Liver (tissue), 9 donors: ENCODE data around the gene CNNM1. TPM values are rescaled to one million over a fixed set of nuclear protein-coding genes. Genes with fewer than 3 reads are reported as not detected.

Experiments used
- DNase-seq: peaks from one replicate; pipeline ENCODE4 v3.0.0-alpha.2; 2017; ENCODE audit warnings: low spot score
- H3K27ac ChIP-seq, 2 donors: one replicate each; pipeline ENCODE4 v1.7.0; 2013; ENCODE audit warnings: inconsistent platforms in 2 of 2, low read length in 2 of 2, control low read depth in 1 of 2, low read depth in 1 of 2, mild to moderate bottlenecking in 1 of 2
- H3K27me3 ChIP-seq, 4 donors: one replicate each; pipeline versions ENCODE4 v1.6.1 to v1.7.0; 2013; ENCODE audit warnings: low read length in 3 of 4, inconsistent platforms in 1 of 4, mild to moderate bottlenecking in 1 of 4, moderate library complexity in 1 of 4; ENCODE audit not compliant: control insufficient read depth in 4 of 4, insufficient read depth in 4 of 4
- H3K36me3 ChIP-seq, 4 donors: one replicate each; pipeline versions ENCODE4 v1.6.1 to v1.7.0; 2013; ENCODE audit warnings: low read length in 3 of 4, mild to moderate bottlenecking in 3 of 4, low read depth in 1 of 4, moderate library complexity in 1 of 4; ENCODE audit not compliant: control insufficient read depth in 4 of 4, insufficient read depth in 3 of 4
- H3K4me1 ChIP-seq, 4 donors: one replicate each; pipeline versions ENCODE4 v1.6.1 to v1.7.0; 2013; ENCODE audit warnings: low read length in 3 of 4, mild to moderate bottlenecking in 3 of 4, moderate library complexity in 1 of 4; ENCODE audit not compliant: control insufficient read depth in 4 of 4, insufficient read depth in 4 of 4
- H3K4me3 ChIP-seq, 3 donors: one replicate each; pipeline versions ENCODE4 v1.6.1 to v1.7.0; 2013; ENCODE audit warnings: low read length in 3 of 3, control low read depth in 1 of 3, low read depth in 1 of 3, mild to moderate bottlenecking in 1 of 3
- H3K9ac ChIP-seq, 2 donors: one replicate each; pipeline ENCODE4 v1.7.0; 2013; ENCODE audit warnings: low read length in 2 of 2, mild to moderate bottlenecking in 2 of 2, moderate library complexity in 2 of 2, control low read depth in 1 of 2, low read depth in 1 of 2
- H3K9me3 ChIP-seq, 4 donors: one replicate each; pipeline versions ENCODE4 v1.6.1 to v1.7.0; 2013; ENCODE audit warnings: low read length in 3 of 4; ENCODE audit not compliant: control insufficient read depth in 4 of 4
- CTCF ChIP-seq: fragments of 150-350 bp; IDR thresholded peaks from 2 replicates; pipeline ENCODE4 v1.5.1; 2017; ENCODE audit warnings: improper control_type of control experiment, low read depth, low read length; ENCODE audit not compliant: missing input control
- EGR1 ChIP-seq, 2 donors: IDR thresholded peaks; 2 replicates each; pipeline ENCODE4 v1.6.1; 2016 to 2018; ENCODE audit warnings: antibody characterized with exemption in 2 of 2, low read depth in 2 of 2
- FOXA1 ChIP-seq: IDR thresholded peaks from 2 replicates; pipeline ENCODE4 v1.6.1; 2016; ENCODE audit warnings: antibody characterized with exemption
- FOXA2 ChIP-seq: IDR thresholded peaks from 2 replicates; pipeline ENCODE4 v1.6.1; 2016; ENCODE audit warnings: antibody characterized with exemption
- GABPA ChIP-seq, 2 donors: IDR thresholded peaks in 1 of 2; conservative IDR thresholded peaks in 1 of 2; 2 replicates each; pipeline ENCODE4 v1.6.1; 2016; ENCODE audit warnings: antibody characterized with exemption in 2 of 2, mild to moderate bottlenecking in 1 of 2, moderate library complexity in 1 of 2
- HNF4A ChIP-seq, 2 donors: conservative IDR thresholded peaks; 2 replicates each; pipeline ENCODE4 v1.6.1; 2016; ENCODE audit warnings: antibody characterized with exemption in 2 of 2, mild to moderate bottlenecking in 2 of 2
- HNF4G ChIP-seq: IDR thresholded peaks from 2 replicates; pipeline ENCODE4 v1.6.1; 2016; ENCODE audit warnings: antibody characterized with exemption
- JUND ChIP-seq, 2 donors: IDR thresholded peaks; 2 replicates each; pipeline ENCODE4 v1.6.1; 2016; ENCODE audit warnings: antibody characterized with exemption in 2 of 2
- NR2F2 ChIP-seq: IDR thresholded peaks from 2 replicates; pipeline ENCODE4 v1.6.1; 2016; ENCODE audit warnings: antibody characterized with exemption
- RAD21 ChIP-seq, 2 donors: IDR thresholded peaks; 2 replicates each; pipeline ENCODE4 v1.6.1; 2016; ENCODE audit warnings: antibody characterized with exemption in 2 of 2, mild to moderate bottlenecking in 2 of 2
- REST ChIP-seq: IDR thresholded peaks from 2 replicates; pipeline ENCODE4 v1.6.1; 2016; ENCODE audit warnings: antibody characterized with exemption, mild to moderate bottlenecking
- RXRA ChIP-seq, 2 donors: IDR thresholded peaks; 2 replicates each; pipeline ENCODE4 v1.6.1; 2017 to 2018; ENCODE audit warnings: antibody characterized with exemption in 2 of 2, mild to moderate bottlenecking in 1 of 2
- SP1 ChIP-seq: IDR thresholded peaks from 2 replicates; pipeline ENCODE4 v1.6.1; 2018; ENCODE audit warnings: antibody characterized with exemption, mild to moderate bottlenecking
- TAF1 ChIP-seq: conservative IDR thresholded peaks from 2 replicates; pipeline ENCODE4 v1.6.1; 2016; ENCODE audit warnings: antibody characterized with exemption, mild to moderate bottlenecking
- YY1 ChIP-seq: IDR thresholded peaks from 2 replicates; pipeline ENCODE4 v1.6.1; 2016; ENCODE audit warnings: antibody characterized with exemption, mild to moderate bottlenecking
- ZBTB33 ChIP-seq: IDR thresholded peaks from 2 replicates; pipeline ENCODE4 v1.6.1; 2016; ENCODE audit warnings: antibody characterized with exemption
- WGBS: extraction: QIAGEN DNeasy Blood & Tissue Kit; methylation state at CpG from one replicate; pipeline ENCODE4 v1.1.7; 2013; 5-methylcytosine and 5-hydroxymethylcytosine counted together
- polyA plus RNA-seq, 2 donors: library from polyadenylated mRNA; stranded (reverse) in 1 of 2; unstranded in 1 of 2; fragments of 200-250 nt in 1 of 2; fragments of >200 nt in 1 of 2; fragmentation: Nextera tagmentation in 1 of 2; extraction: Ambion mirVana in 1 of 2; gene quantifications; one replicate each; pipeline versions ENCODE4 v1.2.1 to v1.2.3, GENCODE V29; 2013 to 2015
- total RNA-seq, 2 donors: library from RNA; depleted of rRNA; stranded (reverse); fragments of >200 nt; gene quantifications; one replicate each; pipeline ENCODE4 v1.2.3, GENCODE V29; 2014
- TF ChIP-seq, protein P1 (sequence below): IDR thresholded peaks from 2 replicates; pipeline ENCODE4 v1.6.1; 2016; ENCODE audit warnings: antibody characterized with exemption
- TF ChIP-seq, protein P2 (sequence below): IDR thresholded peaks from 2 replicates; pipeline ENCODE4 v1.6.1; 2016; ENCODE audit warnings: antibody characterized with exemption
- donor health status: healthy.
- donor health status: healthy.
- donor health status: healthy.
- donor health status: healthy.
- donor health status: healthy.

CNNM1 gene
- total and polyA plus RNA-seq, 4 donors: 0.05 to 0.10 (median 0.07) TPM

- no peaks in the 10 kb centered on the region for H3K9me3 ChIP-seq
- no peak overlapping the region for H3K4me3 ChIP-seq
- H3K36me3 ChIP-seq: no peaks in the 10 kb centered on the region
- H3K27me3 ChIP-seq: peaks cover 0 to 14% (median under 1%) of the 10 kb centered on the region in 4 donors
- TF ChIP-seq, protein P1, sequence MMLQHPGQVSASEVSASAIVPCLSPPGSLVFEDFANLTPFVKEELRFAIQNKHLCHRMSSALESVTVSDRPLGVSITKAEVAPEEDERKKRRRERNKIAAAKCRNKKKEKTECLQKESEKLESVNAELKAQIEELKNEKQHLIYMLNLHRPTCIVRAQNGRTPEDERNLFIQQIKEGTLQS: no peak
- TF ChIP-seq REST: peak; percentile 96
- no peak for TF ChIP-seq RXRA (IDR thresholded peaks at IDR 0.05)
- WGBS: 62% methylated on average over 9 of the region's 9 CpGs
- H3K9ac ChIP-seq: no peak overlapping the region
- peaks cover 15 to 20% (median 17%) of the 10 kb centered on the region in 4 donors for H3K4me1 ChIP-seq
- H3K27ac ChIP-seq: no peak overlapping the region
- DNase-seq: no peak
These were observed 2.1 kb downstream of the CNNM1 start for GRCh38 chr10:99331207-99331803.

DNA sequence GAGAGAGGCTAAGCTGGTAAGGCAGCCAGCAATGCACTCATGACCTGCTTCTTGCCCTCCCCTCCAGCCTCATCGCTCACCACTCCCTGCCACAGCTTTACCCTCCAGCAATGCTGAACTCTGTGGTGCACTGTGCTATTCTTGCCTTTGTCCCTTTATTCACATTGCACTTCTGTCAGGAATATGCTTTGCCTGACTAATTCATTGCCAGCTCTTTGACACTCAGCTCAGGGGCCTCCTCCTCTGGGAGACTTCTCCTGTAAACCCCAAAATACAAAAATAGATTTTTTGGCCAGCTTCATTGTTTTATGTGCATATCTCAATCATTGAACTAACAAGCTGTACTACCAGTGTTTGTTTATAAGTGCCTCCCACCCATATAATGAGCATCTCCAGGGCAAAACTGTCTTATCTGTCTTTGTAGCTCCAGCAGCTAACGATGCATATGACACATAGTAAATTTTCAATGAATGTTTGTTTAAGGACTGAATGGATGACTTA, 8.2 kb downstream of the CNNM1 start:
- no peak for TF ChIP-seq TAF1
- TF ChIP-seq FOXA2: no peak
- no peak for TF ChIP-seq HNF4G
- no peak for TF ChIP-seq ZBTB33
- no peak for TF ChIP-seq RXRA (IDR thresholded peaks at IDR 0.05)
- TF ChIP-seq, protein P2, sequence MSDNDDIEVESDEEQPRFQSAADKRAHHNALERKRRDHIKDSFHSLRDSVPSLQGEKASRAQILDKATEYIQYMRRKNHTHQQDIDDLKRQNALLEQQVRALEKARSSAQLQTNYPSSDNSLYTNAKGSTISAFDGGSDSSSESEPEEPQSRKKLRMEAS: no peak
- no peak for TF ChIP-seq FOXA1
- no peak for TF ChIP-seq YY1
- no peak for TF ChIP-seq HNF4A (conservative IDR thresholded peaks at IDR 0.05)
- no peak for TF ChIP-seq JUND (IDR thresholded peaks at IDR 0.05)
- TF ChIP-seq RAD21 (IDR thresholded peaks at IDR 0.05): no peak
- TF ChIP-seq, protein P1: no peak
- TF ChIP-seq CTCF: no peak
- no peak for TF ChIP-seq NR2F2
- TF ChIP-seq REST: no peak
- no peak for TF ChIP-seq EGR1 (IDR thresholded peaks at IDR 0.05; ENCODE audit: low read depth in 2 of 2)
- TF ChIP-seq SP1: no peak
- no peak for TF ChIP-seq GABPA (IDR thresholded peaks at IDR 0.05 in 1 of 2, conservative IDR thresholded peaks at IDR 0.05 in 1 of 2)
- DNase-seq: no peak
- H3K36me3 ChIP-seq: no peaks in the 10 kb centered on the region
- H3K4me1 ChIP-seq: no peaks in the 10 kb centered on the region
- WGBS: 58% methylated on average over 2 of the region's 2 CpGs
- no peak overlapping the region for H3K4me3 ChIP-seq
- no peak overlapping the region for H3K27ac ChIP-seq
- no peaks in the 10 kb centered on the region for H3K27me3 ChIP-seq
- no peaks in the 10 kb centered on the region for H3K9me3 ChIP-seq
- H3K9ac ChIP-seq: no peak overlapping the region
